ENCODE measurements around the gene SLAMF9.

- TF ChIP-seq CEBPB (IDR thresholded peaks at IDR 0.05): no peak
- no peak for TF ChIP-seq EP300 (IDR thresholded peaks at IDR 0.05; ENCODE audit: borderline replicate concordance)
- TF ChIP-seq YY1 (IDR thresholded peaks at IDR 0.05; ENCODE audit: low read depth): no peak
- TF ChIP-seq TAF1 (IDR thresholded peaks at IDR 0.05; ENCODE audit: low read depth): no peak
- TF ChIP-seq TCF12 (IDR thresholded peaks at IDR 0.05; ENCODE audit: low read depth): no peak
- TF ChIP-seq MAX (IDR thresholded peaks at IDR 0.05): no peak
- no peak for TF ChIP-seq TEAD4 (IDR thresholded peaks at IDR 0.05)
- TF ChIP-seq REST (IDR thresholded peaks at IDR 0.05; ENCODE audit: low read depth): no peak
- TF ChIP-seq RAD21 (IDR thresholded peaks at IDR 0.05; ENCODE audit: low read depth): no peak
- TF ChIP-seq FOXM1 (IDR thresholded peaks at IDR 0.05; ENCODE audit: borderline replicate concordance, low read depth): no peak
- TF ChIP-seq USF1 (IDR thresholded peaks at IDR 0.05): no peak
- no peak for TF ChIP-seq EGR1 (IDR thresholded peaks at IDR 0.05)
- no peak for TF ChIP-seq NFIC (IDR thresholded peaks at IDR 0.05)
Measured at GRCh38 chr1:159989581-159989980, 35.5 kb upstream of the SLAMF9 start.

All from Ishikawa (cell line).